Activated CD8-positive, alpha-beta memory T cell treated with anti-CD3 and anti-CD28 coated beads, Interleukin-2, amount 50 U/mL, for 4 hours (primary cell): ENCODE data around the gene BPIFB4.
"Not testable (repeated sequence)": the region's sequence is repeated elsewhere in the genome, so short reads cannot be mapped to it uniquely, and the experiment has no call there.

ENCODE experiments used
- DNase-seq: peaks from one replicate; pipeline ENCODE4 v3.0.0-alpha.2; 2020

Gene BPIFB4

GRCh38 chr20:33079259-33079658 is at the start of gene BPIFB4:
TSS of gene BPIFB4 (plus strand) at chr20:33079643. CDS start at chr20:33081527, 1,884 bp downstream.
- DNase-seq, result no peak

GRCh38 chr20:33030076-33030475 is 49.4 kb upstream of the BPIFB4 start:
- no peak for DNase-seq

- DNase-seq, result no peak
These were observed 48.9 kb upstream of the BPIFB4 start for GRCh38 chr20:33030569-33030968.

GRCh38 chr20:33031531-33031930 is 47.9 kb upstream of the BPIFB4 start, which contains the start of gene BPIFB6:
TSS of gene BPIFB6 (plus strand) at chr20:33031648. CDS start at chr20:33031648, 0 bp downstream.
- no peak for DNase-seq

- DNase-seq, result no peak
These were observed 46.9 kb upstream of the BPIFB4 start for GRCh38 chr20:33032555-33032954.

- DNase-seq, result no peak
These were observed 46.1 kb upstream of the BPIFB4 start for GRCh38 chr20:33033381-33033780.

- DNase-seq, result no peak
These were observed 45.3 kb upstream of the BPIFB4 start for GRCh38 chr20:33034115-33034514.

- no peak for DNase-seq
These were observed 44.4 kb upstream of the BPIFB4 start for GRCh38 chr20:33034901-33035492.

GRCh38 chr20:33037456-33037855 is 42.0 kb upstream of the BPIFB4 start:
- no peak for DNase-seq

- DNase-seq, result no peak
These were observed 41.2 kb upstream of the BPIFB4 start for GRCh38 chr20:33038243-33038642.

GRCh38 chr20:33042430-33042829 is 37.0 kb upstream of the BPIFB4 start:
- no peak for DNase-seq

GRCh38 chr20:33042983-33043730 is 36.3 kb upstream of the BPIFB4 start:
- no peak for DNase-seq

- DNase-seq, result no peak
These were observed 35.7 kb upstream of the BPIFB4 start for GRCh38 chr20:33043731-33044181.

GRCh38 chr20:33045129-33045721 is 34.2 kb upstream of the BPIFB4 start:
- not testable (repeated sequence) for DNase-seq

GRCh38 chr20:33046412-33046811 is 33.0 kb upstream of the BPIFB4 start:
- no peak for DNase-seq

GRCh38 chr20:33051333-33051732 is 28.1 kb upstream of the BPIFB4 start:
- no peak for DNase-seq

GRCh38 chr20:33053291-33054106 is 25.9 kb upstream of the BPIFB4 start, which contains the start of gene BPIFB3:
TSS of gene BPIFB3 (plus strand) at chr20:33053903. CDS start at chr20:33055436, 1,533 bp downstream.
- no peak for DNase-seq

GRCh38 chr20:33054381-33054780 is 25.1 kb upstream of the BPIFB4 start:
- DNase-seq, result no peak

GRCh38 chr20:33054791-33055190 is 24.7 kb upstream of the BPIFB4 start:
- DNase-seq, result no peak

GRCh38 chr20:33059136-33059535 is 20.3 kb upstream of the BPIFB4 start:
- DNase-seq, result no peak

- DNase-seq, result no peak
These were observed 19.6 kb upstream of the BPIFB4 start for GRCh38 chr20:33059741-33060390.

GRCh38 chr20:33061658-33062028 is 17.8 kb upstream of the BPIFB4 start:
- no peak for DNase-seq
